ENCODE measurements around the gene RUNX2. TPM values are rescaled to one million over a fixed set of nuclear protein-coding genes. Genes with fewer than 3 reads are reported as not detected.

RUNX2 gene
- total and polyA plus RNA-seq, 2 donors from 2014 or later, result 2.3 to 4.7 TPM

DNA sequence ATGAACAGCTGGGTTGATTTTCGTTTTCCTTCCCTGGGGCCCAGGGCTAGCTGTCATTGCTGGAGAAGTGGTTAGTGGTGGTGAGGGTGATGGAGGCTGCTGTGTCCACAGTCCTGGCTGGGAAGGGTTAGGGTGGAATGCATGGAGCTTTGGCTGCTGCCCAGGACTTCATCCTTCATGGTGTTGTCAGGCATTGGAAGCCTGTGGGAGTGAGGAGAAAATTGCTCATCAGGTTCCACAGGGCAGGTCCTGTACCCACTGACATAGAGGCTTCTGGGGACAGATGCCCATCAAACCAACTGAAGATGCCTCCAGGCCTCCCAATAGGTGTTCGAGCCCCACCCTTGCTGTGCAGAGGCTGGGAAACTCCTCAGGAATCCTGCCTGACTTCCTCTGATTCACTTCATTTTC lies 312.0 kb downstream of the RUNX2 start:
- no peaks in the 10 kb centered on the region for H3K36me3 ChIP-seq (ENCODE audit: control insufficient read depth in 2 of 3, insufficient read depth in 3 of 3, low read length in 3 of 3)
- H3K27me3 ChIP-seq (ENCODE audit: control insufficient read depth, insufficient read depth, low read length), result no peaks in the 10 kb centered on the region
- TF ChIP-seq, protein P1, sequence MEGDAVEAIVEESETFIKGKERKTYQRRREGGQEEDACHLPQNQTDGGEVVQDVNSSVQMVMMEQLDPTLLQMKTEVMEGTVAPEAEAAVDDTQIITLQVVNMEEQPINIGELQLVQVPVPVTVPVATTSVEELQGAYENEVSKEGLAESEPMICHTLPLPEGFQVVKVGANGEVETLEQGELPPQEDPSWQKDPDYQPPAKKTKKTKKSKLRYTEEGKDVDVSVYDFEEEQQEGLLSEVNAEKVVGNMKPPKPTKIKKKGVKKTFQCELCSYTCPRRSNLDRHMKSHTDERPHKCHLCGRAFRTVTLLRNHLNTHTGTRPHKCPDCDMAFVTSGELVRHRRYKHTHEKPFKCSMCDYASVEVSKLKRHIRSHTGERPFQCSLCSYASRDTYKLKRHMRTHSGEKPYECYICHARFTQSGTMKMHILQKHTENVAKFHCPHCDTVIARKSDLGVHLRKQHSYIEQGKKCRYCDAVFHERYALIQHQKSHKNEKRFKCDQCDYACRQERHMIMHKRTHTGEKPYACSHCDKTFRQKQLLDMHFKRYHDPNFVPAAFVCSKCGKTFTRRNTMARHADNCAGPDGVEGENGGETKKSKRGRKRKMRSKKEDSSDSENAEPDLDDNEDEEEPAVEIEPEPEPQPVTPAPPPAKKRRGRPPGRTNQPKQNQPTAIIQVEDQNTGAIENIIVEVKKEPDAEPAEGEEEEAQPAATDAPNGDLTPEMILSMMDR (IDR thresholded peaks at IDR 0.05; ENCODE audit: borderline replicate concordance, extremely low read depth, insufficient read depth), result no peak
- H3K4me1 ChIP-seq (ENCODE audit: control insufficient read depth in 2 of 3, insufficient read depth in 2 of 3, low read depth in 1 of 3, low read length in 3 of 3), result no peaks in the 10 kb centered on the region
- FAIRE-seq, result no peak
- H3K9me3 ChIP-seq (ENCODE audit: control insufficient read depth in 2 of 3, insufficient read depth in 1 of 3, low read length in 3 of 3), result no peaks in the 10 kb centered on the region
- DNase-seq, result no peak
- intact Hi-C loops (cut with DNase I), result no loop called here
- no peak overlapping the region for H3K27ac ChIP-seq (ENCODE audit: low read depth in 2 of 2, low read length in 2 of 2)
- no peak overlapping the region for H3K9ac ChIP-seq (ENCODE audit: low read length in 3 of 3)
- H3K4me3 ChIP-seq (ENCODE audit: low read length in 3 of 3), result no peak overlapping the region

DNA sequence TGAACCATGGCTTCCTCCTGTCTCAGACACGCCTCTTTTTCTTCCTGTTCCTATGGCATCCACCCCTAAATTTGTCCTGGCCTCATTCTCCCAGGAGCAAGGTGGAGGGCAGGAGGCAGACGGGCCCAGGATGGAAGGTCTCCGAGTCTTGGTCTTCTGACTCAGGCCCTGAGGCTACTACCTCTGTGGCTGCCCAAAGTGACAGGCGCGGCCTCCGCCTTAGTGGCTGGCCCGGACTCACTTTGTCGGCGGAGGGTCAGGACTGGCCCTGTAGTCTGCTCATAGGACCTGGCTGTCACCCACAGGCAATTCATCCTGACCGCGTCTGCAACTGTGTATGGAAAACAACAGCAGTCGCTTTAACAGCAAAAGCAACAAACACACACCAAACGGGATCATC lies 312.7 kb downstream of the RUNX2 start:
- TF ChIP-seq, protein P1 (IDR thresholded peaks at IDR 0.05; ENCODE audit: borderline replicate concordance, extremely low read depth, insufficient read depth), result no peak
- Histone ChIP-seq H3K4me1 (ENCODE audit: control insufficient read depth in 2 of 3, insufficient read depth in 2 of 3, low read depth in 1 of 3, low read length in 3 of 3) (no peaks in the 10 kb centered on the region), H3K27ac (ENCODE audit: low read depth in 2 of 2, low read length in 2 of 2) (no peak overlapping the region), H3K9me3 (ENCODE audit: control insufficient read depth in 2 of 3, insufficient read depth in 1 of 3, low read length in 3 of 3) (no peaks in the 10 kb centered on the region), H3K4me3 (ENCODE audit: low read length in 3 of 3) (no peak overlapping the region), H3K27me3 (ENCODE audit: control insufficient read depth, insufficient read depth, low read length) (no peaks in the 10 kb centered on the region), H3K9ac (ENCODE audit: low read length in 3 of 3) (no peak overlapping the region), H3K36me3 (ENCODE audit: control insufficient read depth in 2 of 3, insufficient read depth in 3 of 3, low read length in 3 of 3) (no peaks in the 10 kb centered on the region)
- intact Hi-C loops (cut with DNase I), result no loop called here
- DNase-seq (no peak), FAIRE-seq (no peak)

DNA sequence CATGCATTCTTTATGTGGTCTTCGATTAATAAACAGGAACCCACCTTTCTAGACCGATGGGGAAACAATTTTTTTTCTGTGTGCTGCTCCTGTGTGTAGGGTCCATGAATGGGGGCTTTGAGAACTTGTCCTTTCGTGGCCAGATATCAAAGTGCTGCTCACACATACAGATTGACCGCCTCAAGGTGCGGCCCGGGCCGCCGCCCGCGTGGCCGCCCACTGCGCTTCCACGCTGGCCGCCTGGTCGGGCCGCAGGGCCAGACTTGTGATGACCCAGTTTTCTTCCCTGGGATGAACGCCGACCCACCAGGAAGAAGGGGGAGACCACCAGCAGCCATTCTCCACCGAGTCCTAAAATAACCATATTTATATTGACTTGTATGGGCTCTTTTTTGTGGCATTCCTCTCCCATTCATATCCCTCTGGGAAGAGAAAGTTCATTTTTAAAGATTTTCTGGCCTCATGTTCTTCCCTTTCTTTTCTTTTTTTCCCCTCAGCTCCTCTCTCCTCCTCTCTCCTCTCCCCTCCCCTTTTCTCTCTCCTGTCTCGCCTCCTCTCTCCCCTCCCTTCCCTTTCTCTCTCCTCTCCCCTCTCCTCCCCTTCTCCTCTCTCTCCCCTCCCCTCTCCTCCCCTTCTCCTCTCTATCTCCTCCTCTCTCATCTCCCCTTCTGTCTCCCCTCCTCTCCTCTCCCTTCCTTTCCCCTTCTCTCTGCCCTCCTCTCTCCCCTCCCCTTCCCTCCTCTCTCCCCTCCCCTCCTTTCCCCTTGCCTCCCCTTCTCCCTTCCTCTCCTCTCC lies 314.4 kb downstream of the RUNX2 start:
- intact Hi-C loops (cut with DNase I), result no loop called here
- FAIRE-seq, result no peak
- Histone ChIP-seq H3K36me3 (ENCODE audit: control insufficient read depth in 2 of 3, insufficient read depth in 3 of 3, low read length in 3 of 3) (no peaks in the 10 kb centered on the region), H3K27ac (ENCODE audit: low read depth in 2 of 2, low read length in 2 of 2) (no peak overlapping the region), H3K27me3 (ENCODE audit: control insufficient read depth, insufficient read depth, low read length) (no peaks in the 10 kb centered on the region), H3K9me3 (ENCODE audit: control insufficient read depth in 2 of 3, insufficient read depth in 1 of 3, low read length in 3 of 3) (no peaks in the 10 kb centered on the region), H3K4me3 (ENCODE audit: low read length in 3 of 3) (no peak overlapping the region), H3K9ac (ENCODE audit: low read length in 3 of 3) (no peak overlapping the region), H3K4me1 (ENCODE audit: control insufficient read depth in 2 of 3, insufficient read depth in 2 of 3, low read depth in 1 of 3, low read length in 3 of 3) (no peaks in the 10 kb centered on the region)
- DNase-seq, result no peak
- TF ChIP-seq, protein P1 (IDR thresholded peaks at IDR 0.05; ENCODE audit: borderline replicate concordance, extremely low read depth, insufficient read depth), result no peak
